G401.6 (cell line): Measurements from ENCODE around the gene FOXL3.

Experiments used
- FAIRE-seq: peaks from 2 replicates; lab custom pipeline; 2012; peaks lifted over from hg19 to GRCh38; lab: Jason Lieb, UNC

Gene FOXL3

DNA sequence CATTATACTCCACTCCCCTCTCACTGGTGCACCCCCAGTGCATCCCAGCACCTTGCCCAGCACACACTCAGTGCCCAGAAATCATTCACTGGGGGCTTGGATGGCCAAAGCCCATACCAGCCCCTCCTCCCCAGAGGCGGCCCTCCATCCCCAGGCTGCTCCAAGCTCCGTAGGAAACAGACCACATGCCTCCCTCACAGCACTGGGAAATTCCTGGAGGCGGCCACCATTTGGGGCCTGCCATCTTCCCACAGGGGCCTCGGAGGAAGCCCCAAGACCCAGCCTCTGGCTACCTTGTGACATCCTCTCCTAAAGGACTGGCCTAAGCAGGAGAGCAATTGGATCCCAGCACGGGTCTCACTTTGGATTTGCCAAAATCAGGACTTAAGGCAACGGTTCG lies 49.7 kb downstream of the FOXL3 start:
- FAIRE-seq: no peak

DNA sequence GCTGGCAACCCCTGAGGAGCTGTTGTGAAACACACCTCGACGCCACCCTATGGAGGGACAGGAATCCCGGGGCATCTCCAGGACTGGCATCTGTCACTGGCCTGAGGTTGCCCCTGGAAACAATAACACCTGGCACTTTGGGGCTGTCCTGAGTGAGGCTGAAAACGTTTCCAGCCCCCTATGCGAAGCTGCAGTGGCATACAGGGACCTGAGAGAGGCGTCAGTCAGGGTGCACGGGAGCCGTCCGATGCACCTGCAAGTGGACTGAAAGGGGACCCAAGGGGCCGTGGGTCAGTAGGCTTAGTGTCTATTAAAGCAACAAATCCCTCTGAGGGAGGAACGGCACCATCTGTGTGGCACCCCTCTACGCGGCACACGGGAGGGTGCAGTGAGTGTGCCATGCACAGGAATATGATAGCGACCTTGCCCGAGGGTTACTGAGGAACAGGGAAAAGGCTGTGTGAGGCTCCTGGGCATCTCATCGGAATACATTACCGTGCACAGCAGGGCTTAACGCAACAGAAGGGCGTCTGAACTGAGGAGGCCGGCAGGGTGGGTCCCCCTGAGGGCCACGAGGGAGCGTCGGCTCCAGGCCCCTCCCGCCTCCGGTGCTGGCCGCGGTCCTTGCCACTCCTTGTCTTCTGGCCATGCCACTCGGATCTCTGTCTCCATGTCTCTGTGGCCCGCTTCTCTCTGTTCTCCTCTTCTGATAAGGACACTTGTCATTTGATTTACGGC lies 50.4 kb downstream of the FOXL3 start:
- FAIRE-seq: no peak
